Esophagus (tissue), 2 donors: ENCODE data around the gene GTF2A2. TPM values are rescaled to one million over a fixed set of nuclear protein-coding genes. Genes with fewer than 3 reads are reported as not detected.
"Not testable (repeated sequence)": the region's sequence is repeated elsewhere in the genome, so short reads cannot be mapped to it uniquely, and the experiment has no call there.

ENCODE experiments used
- H3K27ac ChIP-seq, 2 donors: one replicate each; pipeline ENCODE4 v1.5.1; 2013; ENCODE audit warnings: low read depth in 2 of 2, mild to moderate bottlenecking in 2 of 2, inconsistent platforms in 1 of 2, low read length in 1 of 2, moderate library complexity in 1 of 2
- H3K27me3 ChIP-seq, 2 donors: one replicate each; pipeline ENCODE4 v1.6.1; 2013; ENCODE audit warnings: low read length in 2 of 2, control low read depth in 1 of 2, mild to moderate bottlenecking in 1 of 2; ENCODE audit not compliant: insufficient read depth in 2 of 2, control insufficient read depth in 1 of 2
- H3K36me3 ChIP-seq, 2 donors: one replicate each; pipeline ENCODE4 v1.6.1; 2013; ENCODE audit warnings: low read length in 1 of 2; ENCODE audit not compliant: control insufficient read depth in 2 of 2, insufficient read depth in 2 of 2
- H3K4me1 ChIP-seq, 2 donors: one replicate each; pipeline ENCODE4 v1.6.1; 2013; ENCODE audit warnings: low read length in 1 of 2; ENCODE audit not compliant: control insufficient read depth in 2 of 2, insufficient read depth in 2 of 2
- H3K4me3 ChIP-seq, 2 donors: one replicate each; pipeline ENCODE4 v1.5.1; 2013; ENCODE audit warnings: low read length in 2 of 2, mild to moderate bottlenecking in 2 of 2, low read depth in 1 of 2, moderate library complexity in 1 of 2
- H3K9me3 ChIP-seq, 2 donors: one replicate each; pipeline ENCODE4 v1.6.1; 2013; ENCODE audit warnings: mild to moderate bottlenecking in 2 of 2, low read depth in 1 of 2, low read length in 1 of 2, moderate library complexity in 1 of 2; ENCODE audit not compliant: control insufficient read depth in 2 of 2, insufficient read depth in 1 of 2
- WGBS, 2 donors: extraction: QIAGEN DNeasy Blood & Tissue Kit; methylation state at CpG; one replicate each; pipeline ENCODE4 v1.1.7; 2013; 5-methylcytosine and 5-hydroxymethylcytosine counted together
- polyA plus RNA-seq, 2 donors: library from polyadenylated mRNA; stranded (reverse); fragments of 200-250 nt; gene quantifications; one replicate each; pipeline ENCODE4 v1.2.3, GENCODE V29; 2013
- donor health status: healthy with polysubstance abuse.
- donor health status: Bipolar disorder and iron deficiency.

Gene GTF2A2
- 10 to 100 TPM; 58.3 to 59.2 TPM for polyA plus RNA-seq

- Histone ChIP-seq H3K9me3 (no peaks in the 10 kb centered on the region), H3K4me3 (peak within 1 kb of the TSS; percentile 77 to 96), H3K4me1 (peaks cover 0 to 8% of the 10 kb centered on the region in 2 donors), H3K36me3 (peaks cover 5 to 6% of the 10 kb centered on the region in 2 donors), H3K27ac (peak within 1 kb of the TSS; percentile 73 to 77), H3K27me3 (no peaks in the 10 kb centered on the region)
- WGBS, 2 donors, result 0 to 1% methylated on average over 56 to 59 of the region's 59 CpGs
These were observed at the start of gene GTF2A2 for GRCh38 chr15:59656897-59657634. Gene GTF2A2 (minus strand): TSS chr15:59657515. CDS start chr15:59652277, 5,238 bp downstream.

- H3K36me3 ChIP-seq, result no peaks in the 10 kb centered on the region
- no peaks in the 10 kb centered on the region for H3K27me3 ChIP-seq
- 59 to 70% methylated on average over 6 of the region's 6 CpGs for WGBS, 2 donors
- H3K4me3 ChIP-seq, result no peak overlapping the region
- H3K9me3 ChIP-seq, result no peaks in the 10 kb centered on the region
- no peaks in the 10 kb centered on the region for H3K4me1 ChIP-seq
- no peak overlapping the region for H3K27ac ChIP-seq
These were observed 46.9 kb upstream of the GTF2A2 start for GRCh38 chr15:59703979-59704796.

GRCh38 chr15:59702351-59702750, 45.0 kb upstream of the GTF2A2 start:
- H3K4me1 ChIP-seq, result no peaks in the 10 kb centered on the region
- no peaks in the 10 kb centered on the region for H3K36me3 ChIP-seq
- H3K27me3 ChIP-seq, result no peaks in the 10 kb centered on the region
- H3K27ac ChIP-seq, result no peak overlapping the region
- H3K9me3 ChIP-seq, result no peaks in the 10 kb centered on the region
- H3K4me3 ChIP-seq, result no peak overlapping the region

GRCh38 chr15:59701880-59702279, 44.6 kb upstream of the GTF2A2 start:
- H3K4me3 ChIP-seq, result no peak overlapping the region
- H3K4me1 ChIP-seq, result no peaks in the 10 kb centered on the region
- no peaks in the 10 kb centered on the region for H3K36me3 ChIP-seq
- H3K27me3 ChIP-seq, result no peaks in the 10 kb centered on the region
- 66 to 71% methylated on average over 4 of the region's 4 CpGs for WGBS, 2 donors
- no peaks in the 10 kb centered on the region for H3K9me3 ChIP-seq
- no peak overlapping the region for H3K27ac ChIP-seq

- no peaks in the 10 kb centered on the region for H3K9me3 ChIP-seq
- H3K4me3 ChIP-seq, result no peak overlapping the region
- no peak overlapping the region for H3K27ac ChIP-seq
- no peaks in the 10 kb centered on the region for H3K36me3 ChIP-seq
- 55 to 61% methylated on average over 4 of the region's 4 CpGs for WGBS, 2 donors
- no peaks in the 10 kb centered on the region for H3K4me1 ChIP-seq
- H3K27me3 ChIP-seq, result no peaks in the 10 kb centered on the region
These were observed 42.6 kb upstream of the GTF2A2 start for GRCh38 chr15:59699810-59700431.

- H3K27ac ChIP-seq, H3K4me3 ChIP-seq, H3K27me3 ChIP-seq, H3K4me1 ChIP-seq, H3K36me3 ChIP-seq, H3K9me3 ChIP-seq: not testable (repeated sequence)
- WGBS, 2 donors, result 79 to 82% methylated on average over 4 of the region's 4 CpGs
These were observed 40.8 kb upstream of the GTF2A2 start for GRCh38 chr15:59698065-59698464.

- no peaks in the 10 kb centered on the region for H3K27me3 ChIP-seq
- H3K9me3 ChIP-seq, result no peaks in the 10 kb centered on the region
- H3K4me3 ChIP-seq, result no peak overlapping the region
- no peak overlapping the region for H3K27ac ChIP-seq
- WGBS, 2 donors, result 66 to 83% methylated on average over 4 of the region's 4 CpGs
- no peaks in the 10 kb centered on the region for H3K4me1 ChIP-seq
- H3K36me3 ChIP-seq, result no peaks in the 10 kb centered on the region
These were observed 39.0 kb upstream of the GTF2A2 start for GRCh38 chr15:59696332-59696731.

- no peaks in the 10 kb centered on the region for H3K27me3 ChIP-seq
- H3K4me3 ChIP-seq, result no peak overlapping the region
- no peaks in the 10 kb centered on the region for H3K36me3 ChIP-seq
- H3K27ac ChIP-seq, result no peak overlapping the region
- no peaks in the 10 kb centered on the region for H3K9me3 ChIP-seq
- no peaks in the 10 kb centered on the region for H3K4me1 ChIP-seq
- 96 to 97% methylated on average over 1 of the region's 1 CpG for WGBS, 2 donors
These were observed 37.5 kb upstream of the GTF2A2 start for GRCh38 chr15:59694779-59695178.

GRCh38 chr15:59691194-59691805, 34.0 kb upstream of the GTF2A2 start:
- Histone ChIP-seq H3K36me3 (no peaks in the 10 kb centered on the region), H3K27me3 (no peaks in the 10 kb centered on the region), H3K4me3 (no peak overlapping the region), H3K9me3 (no peaks in the 10 kb centered on the region), H3K27ac (no peak overlapping the region), H3K4me1 (no peaks in the 10 kb centered on the region)
- 18 to 34% methylated on average over 1 of the region's 1 CpG for WGBS, 2 donors
